ENCODE measurements around the gene LEO1.
"Not testable (repeated sequence)": the region's sequence is repeated elsewhere in the genome, so short reads cannot be mapped to it uniquely, and the experiment has no call there.

Gene LEO1

DNA sequence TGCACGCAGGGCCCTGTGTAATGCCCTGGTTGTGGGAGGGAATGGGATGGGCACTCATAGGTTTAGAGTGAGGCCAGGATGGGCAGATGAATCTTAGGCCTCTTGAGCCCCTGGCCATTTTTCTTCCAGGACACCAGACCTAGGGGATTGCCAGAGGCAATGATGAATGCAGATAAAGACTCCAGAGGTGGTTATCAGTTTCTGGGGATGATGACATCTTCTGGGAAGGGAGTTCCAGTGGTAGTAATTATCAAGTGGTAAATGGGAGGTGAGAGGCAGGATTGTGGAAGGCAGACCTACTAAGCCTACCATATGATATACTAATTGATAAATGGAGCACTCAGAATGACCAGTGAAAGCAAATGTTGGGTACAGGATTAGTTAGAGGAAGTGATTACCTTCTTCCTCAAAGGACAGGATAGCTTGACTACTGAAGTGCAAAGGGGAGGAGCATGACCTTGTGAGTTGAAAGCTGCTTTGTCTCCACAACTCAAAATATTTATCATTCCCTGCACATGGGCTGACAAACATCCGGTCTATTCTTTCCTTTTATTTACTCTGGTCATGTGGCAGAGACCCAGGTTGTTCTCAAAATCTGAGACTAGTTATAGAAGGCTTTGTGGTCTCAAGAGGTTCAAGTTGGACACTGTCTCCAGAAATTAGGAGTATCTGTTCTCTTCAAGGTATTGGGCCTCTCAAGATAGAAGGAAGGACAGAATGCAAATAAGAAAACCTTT lies 37.3 kb upstream of the LEO1 start:
- FAIRE-seq (no peak), DNase-seq (ENCODE audit: insufficient read length, low spot score) (no peak)
- TF ChIP-seq, protein P1, sequence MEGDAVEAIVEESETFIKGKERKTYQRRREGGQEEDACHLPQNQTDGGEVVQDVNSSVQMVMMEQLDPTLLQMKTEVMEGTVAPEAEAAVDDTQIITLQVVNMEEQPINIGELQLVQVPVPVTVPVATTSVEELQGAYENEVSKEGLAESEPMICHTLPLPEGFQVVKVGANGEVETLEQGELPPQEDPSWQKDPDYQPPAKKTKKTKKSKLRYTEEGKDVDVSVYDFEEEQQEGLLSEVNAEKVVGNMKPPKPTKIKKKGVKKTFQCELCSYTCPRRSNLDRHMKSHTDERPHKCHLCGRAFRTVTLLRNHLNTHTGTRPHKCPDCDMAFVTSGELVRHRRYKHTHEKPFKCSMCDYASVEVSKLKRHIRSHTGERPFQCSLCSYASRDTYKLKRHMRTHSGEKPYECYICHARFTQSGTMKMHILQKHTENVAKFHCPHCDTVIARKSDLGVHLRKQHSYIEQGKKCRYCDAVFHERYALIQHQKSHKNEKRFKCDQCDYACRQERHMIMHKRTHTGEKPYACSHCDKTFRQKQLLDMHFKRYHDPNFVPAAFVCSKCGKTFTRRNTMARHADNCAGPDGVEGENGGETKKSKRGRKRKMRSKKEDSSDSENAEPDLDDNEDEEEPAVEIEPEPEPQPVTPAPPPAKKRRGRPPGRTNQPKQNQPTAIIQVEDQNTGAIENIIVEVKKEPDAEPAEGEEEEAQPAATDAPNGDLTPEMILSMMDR (IDR thresholded peaks at IDR 0.05; ENCODE audit: insufficient read depth, missing control alignments): no peak

DNA sequence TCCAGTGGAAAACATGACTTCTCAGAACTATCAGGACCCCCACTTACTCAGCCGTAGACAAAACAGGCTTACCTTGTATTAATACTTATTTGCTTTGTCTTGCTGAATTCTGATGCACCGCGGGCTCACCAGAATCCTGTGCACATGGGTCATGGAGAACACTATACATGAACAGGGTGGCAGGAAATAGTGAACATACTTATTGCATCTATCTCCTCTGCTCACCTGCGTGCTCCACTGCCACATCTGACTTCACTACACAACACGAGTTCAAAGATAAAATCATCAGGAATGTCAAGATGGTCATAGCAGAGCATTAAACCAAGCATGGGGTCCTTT lies 36.8 kb upstream of the LEO1 start:
- FAIRE-seq: no peak
- DNase-seq (ENCODE audit: insufficient read length, low spot score): no peak
- TF ChIP-seq, protein P1 (IDR thresholded peaks at IDR 0.05; ENCODE audit: insufficient read depth, missing control alignments): no peak

DNA sequence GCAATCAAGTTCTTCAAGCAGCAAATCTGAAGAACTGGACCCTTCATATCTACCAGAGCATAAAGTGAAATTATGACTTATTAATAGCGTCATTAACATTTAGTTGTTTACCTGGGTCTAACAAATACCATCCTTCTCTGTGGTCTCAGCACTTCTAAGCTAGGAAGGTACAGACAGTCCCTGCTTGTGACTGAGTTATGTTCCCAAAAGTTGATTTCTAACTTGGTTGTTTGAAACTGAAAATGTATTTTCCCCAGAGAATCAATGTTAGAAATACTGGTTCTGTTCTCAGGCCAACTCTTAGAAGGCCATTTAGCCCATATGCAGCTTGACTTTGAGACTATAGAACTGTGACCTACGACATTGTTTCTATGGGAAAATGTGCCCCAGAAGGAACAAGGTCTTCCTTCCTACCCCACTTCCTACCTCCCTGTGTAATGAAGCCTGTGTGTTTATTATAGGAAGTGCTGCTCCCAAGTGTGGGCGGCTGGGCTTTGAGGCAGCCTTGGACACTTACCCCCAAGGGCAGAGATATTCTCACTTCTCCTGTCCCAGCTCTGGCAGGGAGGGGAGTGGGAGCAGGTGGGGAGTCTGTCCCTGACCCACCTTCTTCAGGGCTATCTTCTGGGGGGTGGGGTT lies 35.2 kb upstream of the LEO1 start:
- DNase-seq (ENCODE audit: insufficient read length, low spot score): no peak
- TF ChIP-seq, protein P1 (IDR thresholded peaks at IDR 0.05; ENCODE audit: insufficient read depth, missing control alignments): no peak
- FAIRE-seq: no peak

DNA sequence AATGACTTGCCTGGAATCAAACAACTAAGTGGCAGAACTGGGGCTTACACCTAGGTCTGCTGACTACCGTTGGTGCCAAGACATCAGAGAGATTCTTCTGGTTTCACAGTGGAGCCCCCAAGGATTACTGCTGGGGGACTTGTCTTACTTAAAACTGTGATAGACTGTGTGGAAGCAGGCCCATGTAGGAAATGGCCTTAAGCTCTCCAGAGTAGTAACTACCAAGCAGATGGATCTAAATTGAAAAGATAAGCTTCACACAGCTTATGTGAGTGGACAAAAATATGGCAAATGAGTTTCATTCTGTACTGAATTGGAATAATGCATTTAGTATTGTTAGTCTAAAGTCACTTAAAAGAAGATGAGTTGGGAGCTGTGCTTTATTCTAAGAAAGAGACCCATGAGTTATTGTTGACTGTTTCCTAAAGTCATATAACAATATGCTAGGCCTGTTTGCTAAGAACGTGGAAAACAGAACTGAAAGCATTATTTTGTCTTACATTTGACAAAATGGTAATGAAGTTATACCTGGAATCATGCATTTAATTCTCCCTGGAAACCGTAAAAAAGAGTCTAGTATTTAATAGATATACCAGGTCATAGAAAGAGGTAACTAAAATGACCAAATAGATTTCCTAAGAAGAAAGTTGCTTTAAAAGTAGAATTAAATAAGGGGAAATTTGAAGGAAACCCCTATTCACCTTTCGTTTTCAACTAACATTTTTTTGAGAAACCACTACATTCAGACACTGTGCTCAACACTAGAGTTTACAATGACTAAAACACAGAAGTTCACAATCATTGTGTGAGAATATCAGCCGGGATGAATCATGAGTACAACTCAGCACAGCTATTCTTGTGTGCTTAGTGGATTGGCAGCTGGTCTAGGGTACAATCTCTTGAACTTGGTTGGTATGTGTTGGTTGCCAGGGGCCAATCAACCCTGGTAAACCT lies 34.4 kb upstream of the LEO1 start:
- TF ChIP-seq, protein P1 (IDR thresholded peaks at IDR 0.05; ENCODE audit: insufficient read depth, missing control alignments): no peak
- DNase-seq (ENCODE audit: insufficient read length, low spot score) (no peak), FAIRE-seq (no peak)

DNA sequence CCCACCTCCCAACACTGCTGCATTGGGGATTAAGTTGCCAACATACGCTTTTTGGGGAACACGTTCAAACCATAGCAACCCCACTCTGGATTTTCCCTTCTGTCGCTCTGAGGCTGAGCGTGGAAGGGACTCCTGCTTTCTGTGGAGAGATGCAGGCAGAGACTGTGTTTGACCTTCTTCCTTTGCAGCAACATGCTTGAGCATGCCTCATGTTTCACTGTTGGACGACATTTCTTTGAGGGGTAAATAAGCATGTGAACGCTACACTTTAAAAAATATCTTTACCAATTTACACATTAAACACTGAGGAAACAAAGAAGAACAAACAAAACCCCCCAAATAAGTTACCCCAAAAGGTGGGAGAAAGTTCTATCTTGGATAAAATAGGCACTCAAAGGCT lies 33.2 kb upstream of the LEO1 start:
- TF ChIP-seq, protein P1 (IDR thresholded peaks at IDR 0.05; ENCODE audit: insufficient read depth, missing control alignments): no peak
- FAIRE-seq (no peak), DNase-seq (ENCODE audit: insufficient read length, low spot score) (no peak)

DNA sequence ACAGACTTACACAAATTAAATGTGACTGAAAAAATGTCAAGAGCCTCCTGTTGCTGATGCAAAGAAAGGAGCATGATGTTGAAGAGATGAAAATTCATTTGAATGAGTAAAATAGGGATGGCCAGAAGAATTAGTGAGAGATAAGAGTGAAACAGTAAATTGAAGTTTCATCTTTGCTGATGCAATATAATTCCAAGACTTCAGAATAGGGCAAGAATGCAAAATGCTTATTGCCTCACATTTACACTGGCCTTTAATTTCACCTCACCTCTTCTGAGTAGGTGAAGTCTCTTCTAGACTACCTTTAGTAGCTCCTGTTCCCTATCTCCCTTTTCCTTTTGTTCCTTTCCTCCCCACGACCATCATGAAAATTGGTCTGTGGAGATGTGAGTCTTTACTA lies 32.1 kb upstream of the LEO1 start:
- DNase-seq (ENCODE audit: insufficient read length, low spot score): no peak
- TF ChIP-seq, protein P1 (IDR thresholded peaks at IDR 0.05; ENCODE audit: insufficient read depth, missing control alignments): no peak
- FAIRE-seq: no peak

DNA sequence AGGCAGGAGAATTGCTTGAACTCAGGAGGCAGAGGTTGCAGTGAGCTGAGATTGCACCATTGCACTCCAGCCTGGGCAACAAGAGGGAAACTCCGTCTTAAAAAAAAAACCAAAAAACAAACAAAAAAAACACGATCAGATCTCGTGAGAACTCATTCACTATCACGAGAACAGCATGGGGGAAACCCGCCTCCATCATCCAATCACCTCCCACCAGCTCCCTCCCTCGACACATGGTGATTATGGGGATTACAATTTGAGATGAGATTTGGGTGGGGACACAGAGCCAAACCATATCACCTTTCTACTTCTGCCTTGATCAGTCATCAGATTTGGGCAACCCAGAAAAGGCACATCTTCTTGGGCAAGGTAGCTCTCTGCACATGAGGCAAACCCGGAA lies 31.5 kb upstream of the LEO1 start:
- DNase-seq (ENCODE audit: insufficient read length, low spot score); FAIRE-seq: not testable (repeated sequence)
